Right lobe of liver (tissue), 4 donors: ENCODE data around the gene DIPK1B.

Source experiments
- CTCF ChIP-seq, 4 donors: fragments of 200-600 bp in 3 of 4; fragments of 450-650 bp in 1 of 4; IDR thresholded peaks; one replicate each; pipeline versions ENCODE4 v1.5.1 to v1.8.0; 2016 to 2022; ENCODE audit warnings: antibody characterized with exemption in 4 of 4, mild to moderate bottlenecking in 2 of 4
- POLR2A ChIP-seq: fragments of 450-650 bp; IDR thresholded peaks from one replicate; pipeline ENCODE4 v1.6.1; 2017; ENCODE audit warnings: antibody characterized with exemption, mild to moderate bottlenecking
- donor health status: DM: no; HTN: no; CAD: no.
- donor health status: DM: no; HTN: no; CAD: no.
- donor health status: DM: no; HTN: yes; CAD: no.

GRCh38 chr9:136690806-136691261, 21.5 kb upstream of the DIPK1B start:
- no peak for TF ChIP-seq POLR2A
- TF ChIP-seq CTCF (IDR thresholded peaks at IDR 0.05): no peak
